Activated CD4-positive, alpha-beta T cell treated with anti-CD3 and anti-CD28 coated beads, Interleukin-2, amount 50 U/mL, for 48 hours (primary cell): ENCODE data around the gene KRT40.

Source experiments
- DNase-seq, 2 experiments: peaks; one replicate each; pipeline ENCODE4 v3.0.0-alpha.2; 2020

KRT40 gene

DNA sequence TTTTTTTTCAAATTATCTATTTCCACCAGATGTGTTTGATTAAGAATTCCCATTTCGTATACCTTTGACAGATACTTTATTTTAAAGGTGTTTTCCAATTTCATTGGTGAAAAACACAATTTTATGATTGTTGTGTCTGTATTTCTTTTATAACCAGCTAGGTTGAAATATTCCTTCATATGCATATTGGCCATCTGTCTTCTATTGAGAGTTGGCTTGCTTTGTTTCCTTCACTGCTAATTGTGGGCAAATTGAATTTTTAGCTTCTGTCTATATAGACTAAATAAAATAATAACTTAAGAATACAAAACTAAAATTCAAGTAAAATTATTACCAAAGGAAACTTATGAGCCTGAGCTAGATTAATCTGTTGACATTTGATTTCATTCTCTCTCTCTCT is 11.0 kb upstream of the KRT40 start:
- DNase-seq, result no peak

DNA sequence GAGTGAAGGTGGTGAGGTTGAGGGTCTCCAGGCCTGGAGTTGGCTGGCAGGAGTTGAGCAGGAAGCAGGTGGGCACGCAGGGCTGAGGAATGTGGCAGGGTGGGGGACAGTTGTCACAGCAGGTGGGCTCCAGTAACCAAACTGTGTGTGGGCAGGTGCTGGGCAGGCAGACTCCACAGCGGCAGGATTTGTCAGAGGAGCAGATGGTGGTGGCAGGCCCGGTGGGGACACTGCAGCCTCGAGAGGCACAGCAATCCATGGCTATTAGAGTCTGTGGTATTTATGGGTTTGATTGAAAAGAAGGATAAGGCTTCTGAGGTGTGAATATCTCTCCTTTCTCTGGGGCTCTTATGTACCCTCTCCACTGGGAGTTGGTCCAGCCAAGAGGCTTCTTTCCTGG is 9.7 kb upstream of the KRT40 start, which contains the start of gene KRTAP3-3:
KRTAP3-3 (minus strand) TSS at position 326 of the 400 bp plus-strand sequence; CDS start at position 259, 67 bp downstream.
- DNase-seq, result no peak

DNA sequence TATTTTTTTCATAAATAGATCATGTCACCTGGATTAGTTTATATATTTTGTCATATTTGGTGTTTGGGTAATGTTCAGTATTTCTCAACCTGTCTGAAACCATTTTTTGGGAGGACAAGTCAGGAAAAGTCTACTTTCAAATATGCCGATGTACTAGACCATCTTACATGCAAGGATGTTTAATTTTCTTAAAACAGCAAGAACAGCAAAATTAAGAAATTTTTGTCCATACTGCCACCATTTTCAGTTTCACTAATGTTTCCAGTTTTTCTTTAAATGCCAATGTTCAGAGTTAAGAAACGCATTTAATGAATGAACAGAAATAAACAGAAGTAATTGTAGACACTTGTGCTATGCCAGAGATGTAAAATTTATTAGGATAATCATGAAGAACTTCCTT is 9.0 kb upstream of the KRT40 start:
- no peak for DNase-seq

DNA sequence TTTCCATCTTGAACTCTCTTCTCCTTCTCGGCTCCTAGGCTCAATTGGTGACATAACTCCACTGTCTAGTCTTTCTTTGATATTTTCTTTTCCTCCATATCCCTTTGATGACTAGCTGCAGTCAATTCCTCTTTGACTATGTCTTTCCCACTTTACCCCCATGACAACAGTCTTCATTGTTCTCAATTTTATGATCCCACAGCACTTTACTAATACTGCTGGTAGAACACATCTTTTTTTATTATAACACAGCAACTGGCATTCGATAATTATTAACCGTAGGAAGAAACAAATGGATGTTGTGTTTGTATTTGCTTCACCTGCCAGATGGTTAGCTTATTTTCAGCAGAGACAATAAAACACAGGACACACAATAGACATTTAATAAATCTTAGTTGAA is 8.5 kb upstream of the KRT40 start:
- no peak for DNase-seq

DNA sequence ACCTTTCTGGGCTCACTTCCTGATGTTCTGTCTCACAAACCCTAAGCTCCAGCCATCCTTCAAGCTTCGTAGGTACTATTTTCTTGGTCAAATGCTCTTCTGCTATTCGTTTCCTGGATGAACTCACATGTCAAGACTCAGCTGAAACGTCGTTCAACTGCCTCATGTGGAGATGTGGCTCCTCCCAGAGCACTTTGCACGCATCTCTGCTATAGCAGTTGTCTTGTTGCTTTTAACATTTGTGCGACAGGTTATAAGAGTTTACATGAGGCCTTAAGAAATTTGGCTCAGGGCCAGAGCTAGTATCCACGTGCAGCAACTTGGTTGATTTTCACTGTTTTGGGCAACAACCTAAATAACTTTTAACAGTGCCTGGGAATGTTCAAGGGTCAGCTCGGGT is 2.8 kb upstream of the KRT40 start:
- no peak for DNase-seq

DNA sequence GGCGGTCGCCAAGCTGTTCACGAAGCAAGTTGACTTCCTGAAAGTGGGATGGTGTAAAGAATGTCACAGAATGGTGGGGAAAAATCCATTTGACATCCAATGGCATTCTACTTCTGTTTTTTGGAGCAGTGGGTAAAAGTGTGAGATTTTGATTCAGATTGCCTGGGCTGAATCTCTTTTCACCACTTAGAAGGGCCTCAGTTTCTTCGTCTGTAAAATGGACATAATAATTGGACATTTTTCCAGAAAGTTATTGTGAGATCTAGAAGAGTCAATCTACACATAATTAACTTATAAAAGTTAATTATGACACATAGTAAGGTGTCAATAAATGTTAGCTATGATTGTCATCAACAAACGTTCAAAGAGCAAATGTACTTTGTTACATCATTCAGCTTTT is 3.0 kb downstream of the KRT40 start:
- no peak for DNase-seq

DNA sequence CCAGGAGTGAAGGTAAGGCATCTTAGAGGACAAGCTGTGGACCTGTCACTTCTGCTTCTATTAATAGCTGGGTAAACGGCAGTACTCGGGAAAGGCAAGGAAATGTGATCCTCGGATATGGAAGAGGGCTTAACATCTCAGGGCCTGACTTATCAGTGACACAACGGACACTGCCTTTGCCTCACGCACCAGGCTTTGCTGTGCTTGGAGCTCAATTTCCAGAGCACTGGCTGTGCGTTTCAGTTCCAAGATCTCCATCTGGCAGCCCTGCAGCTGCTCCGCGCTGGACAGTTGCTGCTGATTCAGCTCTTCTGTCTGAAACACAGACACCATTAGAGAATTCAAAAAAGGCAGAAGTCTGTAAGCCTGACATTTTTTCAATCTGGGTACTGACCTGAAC is 3.5 kb downstream of the KRT40 start:
- no peak for DNase-seq

DNA sequence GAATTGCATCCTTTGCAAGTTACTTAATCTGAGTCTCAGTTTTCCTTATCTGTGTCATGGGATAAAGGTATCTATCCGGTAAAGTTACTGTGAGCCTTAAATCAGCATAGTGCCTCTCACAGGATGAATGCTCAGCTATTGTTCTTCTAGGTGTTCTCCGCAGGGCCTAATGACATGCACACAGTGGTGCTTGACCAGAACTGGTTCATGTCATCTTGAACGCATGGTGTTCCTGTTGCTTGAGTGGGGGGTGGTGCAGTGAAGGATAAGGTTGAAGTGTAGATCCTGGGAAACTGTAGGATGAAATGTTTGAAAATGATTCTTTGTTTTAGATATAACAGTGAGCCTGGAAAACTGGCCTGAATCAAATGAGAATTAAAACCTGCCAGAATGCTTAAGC is 4.0 kb downstream of the KRT40 start:
- no peak for DNase-seq

DNA sequence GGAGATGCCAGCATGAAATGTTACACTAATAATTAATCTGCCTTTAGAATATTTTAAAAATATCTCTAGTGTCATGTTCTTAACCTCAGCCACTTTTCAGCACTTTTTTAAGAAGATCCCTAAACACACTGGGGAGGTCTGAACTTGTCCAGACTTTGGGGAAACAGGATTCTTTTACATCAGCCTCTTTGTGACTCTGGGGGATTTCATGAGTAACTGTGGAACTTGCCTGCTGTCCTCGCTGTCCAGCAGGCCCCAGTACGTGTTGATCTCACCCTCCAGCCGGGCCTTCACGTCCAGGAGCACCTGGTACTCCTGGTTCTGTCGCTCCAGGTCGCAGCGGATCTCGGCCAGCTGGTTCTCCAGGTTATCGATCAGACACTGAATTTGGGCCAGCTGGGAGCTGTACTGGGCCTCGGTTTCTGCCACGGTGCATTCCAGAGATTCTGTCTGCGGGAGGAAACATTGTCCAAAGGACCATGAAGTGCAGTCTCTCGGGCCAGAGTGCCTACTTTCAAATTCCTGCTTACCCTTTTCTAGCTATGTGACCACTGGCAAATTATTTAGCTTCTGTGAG is 5.5 kb downstream of the KRT40 start:
- no peak for DNase-seq

DNA sequence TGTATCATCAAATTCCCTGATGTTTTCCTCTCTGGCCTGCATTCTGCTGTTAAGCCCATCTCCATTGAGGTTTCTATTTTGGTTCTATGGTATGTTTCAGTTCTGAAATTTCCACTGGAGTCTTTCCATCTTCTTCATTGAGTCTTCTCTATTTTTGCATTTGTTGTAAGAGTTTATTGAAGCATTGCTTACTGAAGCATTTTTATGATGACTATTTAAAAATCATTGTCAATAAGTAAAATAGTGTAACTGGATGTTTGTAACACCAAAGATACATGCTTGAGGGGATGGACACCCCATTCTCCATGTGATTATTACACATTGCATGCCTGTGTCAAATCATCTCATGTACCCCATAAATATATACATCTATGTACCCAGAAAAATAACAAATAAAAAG is 8.6 kb downstream of the KRT40 start:
- no peak for DNase-seq

DNA sequence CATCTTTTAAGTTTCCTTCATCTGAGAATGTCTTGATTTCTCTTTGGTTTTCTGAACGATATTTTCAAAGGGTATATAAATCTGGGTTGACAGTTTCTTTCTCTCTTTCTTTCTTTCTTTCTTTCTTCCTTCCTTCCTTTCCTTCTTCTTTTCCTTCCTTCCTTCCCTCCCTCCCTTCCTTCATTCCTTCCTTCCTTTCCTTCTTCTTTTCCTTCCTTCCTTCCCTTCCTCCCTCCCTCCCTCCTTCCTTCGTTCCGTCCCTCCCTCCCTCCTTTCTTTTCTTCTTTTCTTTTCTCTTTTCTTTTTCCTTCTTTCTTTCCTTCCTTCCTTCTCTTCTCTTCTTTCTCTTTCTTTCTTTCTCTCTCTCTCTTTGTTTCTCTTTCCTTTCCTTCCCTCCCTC is 9.8 kb downstream of the KRT40 start:
- no peak for DNase-seq

DNA sequence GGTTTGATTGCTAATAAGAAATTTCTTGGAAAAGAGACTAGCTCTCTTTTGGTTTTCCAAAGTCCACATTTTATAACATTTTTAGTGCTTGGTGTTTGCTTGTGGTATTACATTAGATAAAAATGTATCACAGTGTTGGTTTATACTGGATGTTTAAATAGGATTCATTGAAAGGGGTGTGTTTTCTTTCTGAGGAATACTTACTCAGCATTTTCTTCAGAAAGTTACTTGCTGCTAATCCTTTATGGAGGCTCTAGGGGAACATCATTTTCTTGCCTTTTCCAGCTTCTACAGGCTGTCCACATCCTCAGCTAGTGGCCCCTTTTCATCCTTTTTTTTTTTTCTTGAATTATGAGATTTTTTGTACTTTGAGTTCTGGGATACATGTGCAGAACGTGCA is 16.5 kb downstream of the KRT40 start:
- DNase-seq, result no peak

DNA sequence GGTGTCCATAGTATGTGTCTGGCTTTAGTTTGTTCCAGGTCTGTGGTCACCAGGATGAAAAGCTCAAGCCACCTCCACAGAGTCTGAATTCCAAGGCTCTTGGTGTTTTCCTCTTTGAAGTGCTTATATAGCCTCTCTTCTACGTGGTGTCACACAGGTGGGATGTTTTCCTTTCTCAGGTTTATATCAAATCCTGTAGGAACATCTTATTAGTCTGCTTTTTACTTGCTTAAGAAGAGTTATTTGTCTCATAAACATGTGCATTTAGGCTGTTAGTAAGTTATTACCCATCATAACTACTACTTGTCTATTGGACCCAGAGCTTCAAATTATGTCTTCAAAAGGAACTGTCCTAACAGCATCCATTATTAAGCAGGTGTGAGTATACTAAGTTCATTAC is 17.3 kb downstream of the KRT40 start, which contains the start of gene KRT39:
KRT39 (minus strand) TSS at position 101 of the 400 bp plus-strand sequence; CDS start at position 9, 92 bp downstream.
- DNase-seq, result no peak

DNA sequence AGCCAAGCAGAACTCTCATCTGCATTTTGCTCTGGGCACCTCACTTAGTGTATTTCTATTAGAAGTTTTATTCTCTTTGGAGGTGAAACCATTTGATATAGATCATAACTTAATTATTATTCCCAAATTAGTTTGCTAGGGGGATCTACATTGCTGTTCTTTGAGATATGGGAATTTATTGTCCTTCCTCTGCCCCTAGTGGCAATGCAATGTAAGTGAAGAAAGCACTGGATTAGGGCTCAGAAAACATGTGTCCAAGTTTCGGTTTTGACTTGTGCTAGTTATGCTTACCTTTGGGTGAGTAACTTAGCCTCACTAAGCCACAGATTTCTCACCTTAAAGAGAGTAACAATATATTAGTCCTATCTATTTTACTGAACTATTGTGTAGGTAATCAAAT is 20.3 kb downstream of the KRT40 start:
- no peak for DNase-seq

DNA sequence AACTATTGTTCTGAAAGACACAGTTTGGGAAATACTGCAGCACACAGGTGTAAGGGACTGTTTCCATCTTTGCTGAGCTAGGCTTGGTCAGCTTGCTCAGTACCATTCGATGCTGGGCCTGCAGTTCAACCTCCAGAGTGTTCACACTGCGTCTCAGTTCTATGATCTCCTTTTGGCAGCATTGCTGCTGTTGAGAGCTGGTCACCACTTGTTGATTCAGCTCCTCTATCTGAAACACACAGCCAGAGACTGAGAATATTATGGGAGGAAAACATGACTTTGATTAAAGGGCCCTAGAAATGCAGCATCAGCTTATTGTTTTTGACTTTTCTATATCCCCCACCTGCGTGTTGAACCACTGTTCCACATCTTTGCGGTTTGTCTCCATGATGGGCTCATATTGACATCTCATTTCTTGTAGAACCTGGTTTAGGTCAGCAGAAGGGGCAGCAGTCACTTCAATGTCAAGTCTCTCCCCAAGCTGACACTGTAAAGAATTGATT is 22.0 kb downstream of the KRT40 start:
- DNase-seq, result no peak

DNA sequence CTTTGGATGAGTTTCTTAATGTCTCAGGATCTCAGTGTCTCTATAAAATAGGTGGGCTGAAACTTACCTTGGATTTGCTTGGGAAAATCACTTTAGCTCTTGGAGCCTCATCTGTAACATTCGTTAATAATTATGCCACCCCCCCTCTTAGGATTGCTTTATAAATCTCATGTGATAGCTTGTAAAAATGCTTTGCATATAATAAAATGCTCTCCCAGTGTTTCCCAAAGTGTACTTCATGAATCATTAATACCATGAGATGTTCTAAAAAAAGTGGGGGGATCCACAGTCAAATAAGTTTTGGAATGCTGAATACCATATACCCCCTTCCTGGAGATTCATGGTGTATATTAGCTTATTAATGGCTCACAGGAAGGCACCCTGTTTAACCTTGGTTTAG is 22.5 kb downstream of the KRT40 start:
- no peak for DNase-seq

DNA sequence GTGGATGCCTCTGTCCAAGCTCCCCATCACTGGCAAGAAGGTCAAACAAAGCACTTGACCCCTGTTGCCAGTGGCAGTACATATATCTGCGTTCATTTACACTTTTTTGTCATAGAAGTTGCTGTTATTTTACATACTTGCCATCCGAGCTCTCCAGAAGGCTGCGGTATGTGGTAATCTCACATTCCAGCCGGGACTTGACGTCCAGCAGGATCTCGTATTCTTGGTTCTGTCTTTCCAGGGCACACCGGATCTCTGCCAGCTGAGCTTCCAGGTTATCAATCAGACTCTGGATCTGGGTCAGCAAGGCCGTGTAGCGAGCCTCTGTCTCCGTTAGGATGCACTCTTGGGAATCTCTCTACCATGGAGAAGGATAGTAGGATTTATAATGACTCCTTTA is 24.0 kb downstream of the KRT40 start:
- no peak for DNase-seq

DNA sequence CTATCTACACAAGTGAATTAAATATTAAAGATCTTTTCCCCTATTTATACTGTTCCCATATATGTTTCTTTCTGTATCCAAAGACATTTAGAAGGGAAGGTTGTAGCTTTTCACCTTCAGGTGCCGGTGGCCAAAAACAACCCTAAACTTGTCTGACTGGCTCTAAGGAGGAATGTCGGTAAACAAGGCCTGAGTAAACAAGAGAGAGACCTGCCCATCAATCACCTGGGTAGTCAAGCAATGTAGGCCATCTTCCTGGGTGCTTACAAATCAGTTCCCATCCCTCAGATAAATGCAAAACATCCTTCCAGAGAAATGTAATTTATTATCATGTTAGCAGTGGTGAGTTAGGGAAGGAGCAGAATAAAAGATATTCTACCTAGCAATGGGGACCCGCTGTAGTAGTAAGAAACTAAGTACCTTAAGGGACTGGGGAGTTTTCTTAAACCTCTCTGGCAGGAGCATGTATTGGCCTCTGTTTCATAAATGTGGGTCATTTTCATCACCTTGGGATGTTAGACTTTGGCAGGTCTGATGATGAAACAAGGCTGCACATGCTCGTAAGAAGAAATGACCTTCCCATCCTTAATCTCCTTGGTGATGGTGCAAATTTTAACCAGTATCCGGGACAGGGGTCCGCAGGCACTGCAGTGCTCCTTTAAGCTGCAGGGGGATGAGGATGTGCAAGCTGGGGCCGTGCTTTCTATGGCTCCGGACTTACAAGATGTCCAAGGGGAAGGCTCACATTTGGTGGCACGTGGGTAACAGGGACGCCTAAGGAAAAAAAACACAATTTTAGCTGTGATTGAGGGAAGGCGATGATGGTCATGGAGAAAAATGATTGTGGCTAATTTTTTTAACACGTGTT is 25.8 kb downstream of the KRT40 start:
- no peak for DNase-seq

DNA sequence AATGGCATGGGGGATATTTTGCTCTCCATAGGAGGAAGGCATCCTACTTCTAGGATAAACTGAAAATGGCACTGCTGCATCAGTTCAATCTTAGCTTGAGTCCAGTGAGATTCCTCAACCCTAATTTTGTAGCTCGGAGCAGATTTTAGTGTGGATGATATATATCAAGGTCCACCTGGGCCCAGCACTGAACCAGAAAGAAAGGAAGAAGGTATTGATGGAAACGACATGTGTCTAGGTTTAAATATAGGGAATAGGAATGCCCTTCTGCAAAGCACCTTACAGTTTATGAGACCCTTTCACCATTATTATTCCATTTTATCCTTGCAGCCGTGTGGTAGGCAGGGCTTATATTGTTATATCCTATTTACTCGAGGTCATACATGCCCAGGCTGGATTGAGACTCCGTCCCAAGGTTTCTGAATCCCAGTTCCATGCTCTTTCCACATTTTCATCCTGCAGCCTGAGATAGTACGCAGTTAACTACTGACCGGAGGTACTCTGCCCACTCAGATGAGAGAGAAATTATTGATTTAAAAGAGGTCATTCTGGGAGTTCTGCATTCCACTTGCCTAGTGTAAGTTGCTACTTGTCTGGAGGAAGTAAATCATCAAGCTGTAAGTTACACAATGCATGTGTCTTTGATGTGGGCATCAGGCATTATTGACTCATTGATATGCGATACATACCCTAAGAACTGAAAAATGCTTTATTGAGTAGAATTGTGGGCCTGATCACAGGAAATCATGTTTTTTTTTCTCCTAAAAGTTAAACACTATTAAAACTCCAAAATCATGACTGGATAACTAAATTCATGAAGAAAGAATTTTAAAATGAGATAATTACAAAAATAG is 27.5 kb downstream of the KRT40 start:
- DNase-seq, result no peak

DNA sequence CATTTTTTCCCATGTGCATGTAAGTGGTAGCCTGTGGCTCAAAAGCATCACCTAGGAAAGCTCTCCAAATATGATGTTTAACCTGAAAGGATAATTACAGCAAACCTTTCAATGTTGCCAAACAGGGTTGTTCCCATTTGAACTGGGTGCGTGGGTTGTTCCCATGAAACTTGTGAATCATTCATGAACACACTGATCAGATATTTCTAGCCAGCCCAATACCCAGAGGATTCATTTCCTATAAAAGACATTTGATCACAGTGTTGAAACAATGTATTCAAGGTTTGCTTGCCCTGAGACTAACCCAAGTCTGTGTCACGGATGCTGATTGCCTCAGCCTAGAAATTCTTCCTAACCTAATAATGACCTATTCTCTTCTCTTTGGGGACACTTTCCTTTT is 30.2 kb downstream of the KRT40 start:
- peak; percentile 16 to 21 for DNase-seq

DNA sequence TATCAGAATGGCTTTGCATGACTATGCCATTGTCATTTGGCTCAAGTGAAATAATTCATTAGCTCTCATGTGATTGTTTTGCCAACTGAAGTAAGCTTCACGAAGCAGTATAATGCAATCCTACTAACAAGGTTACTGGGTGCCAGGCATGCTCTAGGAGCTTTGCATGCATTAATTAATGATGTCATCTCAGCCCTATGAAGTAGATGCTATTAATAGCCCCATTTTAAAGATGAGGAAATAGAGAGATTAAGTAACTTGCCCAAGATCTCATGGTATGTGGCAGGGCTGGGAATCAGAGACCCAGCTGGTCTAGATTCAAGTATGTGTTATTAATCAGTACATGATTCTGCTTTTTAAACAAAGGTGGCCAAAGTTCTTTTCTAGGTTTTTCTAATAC is 31.5 kb downstream of the KRT40 start:
- no peak for DNase-seq

DNA sequence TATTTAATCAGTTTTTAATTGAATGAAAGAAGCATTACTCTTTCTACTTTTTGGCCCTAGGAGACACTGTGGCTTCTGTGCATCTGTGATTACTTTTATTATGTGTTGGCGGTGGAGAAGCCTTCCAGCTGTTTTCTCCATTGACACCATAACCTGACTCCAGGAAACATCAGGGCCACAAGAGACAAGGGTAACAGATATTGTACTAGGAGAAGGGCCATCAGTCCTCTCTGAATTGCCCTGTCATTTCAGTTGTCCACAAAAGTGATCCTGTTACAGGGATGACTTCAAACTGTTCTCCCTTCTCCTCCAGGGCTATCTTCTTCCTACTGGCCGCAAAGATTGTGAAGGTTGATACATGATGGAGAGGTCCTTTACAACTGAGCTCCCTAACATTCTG is 32.0 kb downstream of the KRT40 start:
- no peak for DNase-seq

DNA sequence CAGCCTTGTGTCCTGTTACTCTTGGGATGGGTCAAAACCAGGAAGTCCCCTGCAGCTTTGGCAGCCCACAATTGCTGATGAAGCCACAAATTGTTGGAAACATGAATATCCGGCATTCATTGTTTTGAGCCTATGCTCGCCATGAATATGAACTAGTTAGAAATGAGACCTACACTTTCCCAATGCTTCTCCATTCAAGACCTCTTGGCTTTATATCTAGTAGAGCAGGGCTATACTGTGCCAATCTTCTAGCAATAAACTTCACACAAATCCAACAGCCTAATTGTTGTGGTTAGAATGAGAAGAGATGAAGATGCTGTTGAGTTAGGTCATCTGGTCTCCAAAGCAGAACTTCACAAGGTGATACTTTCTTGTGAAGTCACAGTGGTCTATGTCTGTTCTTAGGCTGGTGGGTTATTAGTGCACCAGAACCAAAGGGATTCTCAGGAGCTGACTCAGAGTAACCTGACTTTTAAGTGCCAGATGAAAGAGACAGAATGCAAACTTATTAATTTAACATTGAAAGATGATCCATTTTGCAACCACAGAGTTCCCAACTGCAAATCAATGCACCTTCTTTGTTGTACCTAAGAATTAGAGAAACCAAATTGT is 33.0 kb downstream of the KRT40 start:
- no peak for DNase-seq
